NCI-H1417 (cell line): ENCODE data around the gene NSUN4.
"Not testable (repeated sequence)": the region's sequence is repeated elsewhere in the genome, so short reads cannot be mapped to it uniquely, and the experiment has no call there.

Experiments used
- DNase-seq, 3 experiments: peaks; one replicate each; lab custom pipeline; 2025; lab: John Stamatoyannopoulos, UW

NSUN4 gene

DNA sequence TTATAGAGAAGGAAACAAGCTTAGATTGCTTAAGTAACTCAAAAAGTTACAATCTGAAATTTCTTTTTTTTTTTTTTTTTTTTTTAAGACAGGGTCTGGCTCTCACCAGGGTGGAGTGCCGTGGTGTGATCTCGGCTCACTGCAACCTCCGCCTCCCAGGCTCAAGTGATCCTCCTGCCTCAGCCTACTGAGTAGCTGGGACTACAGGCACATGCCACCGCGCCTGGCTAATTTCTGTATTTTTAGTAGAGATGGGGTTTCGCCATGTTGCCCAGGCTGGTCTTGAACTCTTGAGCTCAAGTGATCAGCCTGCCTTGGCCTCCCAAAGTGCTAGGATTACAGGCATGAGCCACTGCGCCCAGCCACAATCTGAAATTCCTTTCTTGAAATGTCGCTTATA is 27.1 kb downstream of the NSUN4 start:
- not testable (repeated sequence) for DNase-seq

DNA sequence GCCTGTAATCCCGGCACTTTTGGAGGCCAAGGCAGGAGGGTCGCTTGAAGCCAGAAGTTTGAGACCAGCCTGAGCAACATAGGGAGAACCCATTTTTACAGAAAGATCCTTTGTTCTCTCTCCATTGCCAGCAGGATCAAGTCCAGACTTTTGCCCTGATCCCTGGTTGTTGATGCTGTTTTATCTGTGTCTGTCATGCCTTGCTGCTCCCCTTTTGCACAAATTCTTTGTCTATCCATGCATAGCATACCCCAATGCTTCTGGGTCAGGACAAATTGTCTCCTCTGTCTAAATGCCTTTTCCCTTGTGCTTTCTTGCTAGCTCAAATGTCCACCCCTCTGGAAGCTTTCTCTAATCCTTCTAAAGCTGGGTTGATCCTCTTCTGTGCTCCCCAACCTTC is 28.2 kb downstream of the NSUN4 start:
- DNase-seq, result no peak

DNA sequence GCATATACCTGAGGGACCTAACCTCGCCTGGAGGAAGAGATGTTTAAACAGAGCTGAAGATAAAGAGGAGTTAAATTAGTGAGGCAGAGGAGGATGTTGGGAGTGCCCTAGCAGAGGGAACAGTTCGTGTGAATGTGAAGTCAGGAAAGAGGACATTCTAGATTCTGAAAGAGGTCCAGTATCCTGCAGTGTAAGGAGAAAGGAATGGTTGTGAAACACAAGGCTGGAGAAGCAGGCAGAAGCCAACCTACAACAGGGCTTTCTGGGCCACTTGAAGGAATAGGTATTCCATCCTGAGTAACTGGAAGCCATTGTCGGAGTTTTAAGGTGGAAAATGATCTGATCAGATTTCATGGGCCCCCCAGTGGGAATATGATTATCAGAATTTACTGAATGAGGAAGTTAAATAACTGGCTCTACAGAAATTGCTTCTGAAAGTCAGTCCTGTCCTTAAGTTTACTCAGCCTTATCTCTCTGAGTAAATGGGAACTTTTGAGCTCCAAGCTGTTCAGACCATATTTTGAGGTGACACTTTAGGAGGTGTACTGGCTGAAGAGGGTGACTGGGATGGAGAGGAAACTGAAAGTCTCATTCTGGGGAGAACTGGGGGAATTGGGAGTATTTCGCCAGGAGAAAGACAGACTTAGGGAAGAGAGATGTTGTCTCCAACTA is 29.1 kb downstream of the NSUN4 start:
- DNase-seq, result no peak

DNA sequence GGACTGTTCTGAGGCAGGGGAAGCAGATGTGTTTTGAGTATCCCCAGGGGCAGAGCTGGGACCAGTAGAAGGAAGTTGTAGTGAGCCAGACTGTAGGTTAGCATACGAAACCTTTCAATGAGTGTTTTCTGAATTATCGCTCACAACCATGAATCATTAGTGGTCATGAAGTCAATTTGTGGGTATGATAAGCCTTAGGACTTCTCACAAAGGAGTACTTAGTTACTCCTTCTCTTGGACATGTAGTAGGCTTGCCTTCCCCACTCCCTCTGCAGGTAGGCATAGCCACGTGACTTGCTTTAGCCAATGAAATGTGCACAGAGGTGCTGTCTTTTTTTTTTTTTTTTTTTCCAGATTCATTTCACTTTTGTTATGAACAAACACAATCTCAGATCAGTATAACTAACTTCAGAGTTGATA is 29.6 kb downstream of the NSUN4 start:
- no peak for DNase-seq

DNA sequence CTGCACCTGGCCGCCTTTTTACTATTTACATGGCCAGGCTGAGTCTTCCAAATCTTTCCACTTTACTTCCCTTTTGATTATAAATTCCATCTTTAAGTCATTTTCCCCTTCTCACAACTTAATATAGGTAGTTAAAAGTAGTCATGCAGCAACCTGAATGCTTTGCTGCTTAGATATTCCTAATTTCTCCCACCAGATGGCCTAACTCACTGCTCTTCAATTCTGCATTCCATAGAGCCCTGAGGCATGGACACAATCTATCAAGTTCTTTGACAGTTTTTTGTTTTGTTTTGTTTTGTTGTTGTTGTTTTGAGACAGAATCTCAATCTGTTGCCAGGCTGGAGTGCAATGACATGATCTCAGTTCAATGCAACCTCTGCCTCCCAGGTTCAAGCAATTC is 31.8 kb downstream of the NSUN4 start:
- no peak for DNase-seq

DNA sequence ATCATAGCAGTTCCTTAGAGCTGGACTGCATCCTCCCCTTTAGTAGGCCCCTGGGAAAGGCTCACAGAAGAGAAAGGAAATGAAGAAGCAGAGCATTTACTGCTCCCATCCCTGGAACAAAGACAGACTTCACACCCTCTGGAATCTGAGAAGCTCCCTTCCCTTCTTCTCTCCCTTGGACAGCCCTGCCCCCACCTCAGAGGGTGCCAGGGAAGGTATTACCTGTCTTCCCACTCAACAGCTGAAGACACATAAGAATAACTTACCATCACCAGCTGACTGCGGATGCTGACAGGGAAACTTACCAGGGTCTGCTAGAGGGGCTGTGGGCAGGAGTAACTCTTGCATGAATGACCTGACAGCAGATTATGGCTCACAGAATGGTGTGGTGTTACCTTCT is 39.4 kb downstream of the NSUN4 start:
- DNase-seq, result no peak

DNA sequence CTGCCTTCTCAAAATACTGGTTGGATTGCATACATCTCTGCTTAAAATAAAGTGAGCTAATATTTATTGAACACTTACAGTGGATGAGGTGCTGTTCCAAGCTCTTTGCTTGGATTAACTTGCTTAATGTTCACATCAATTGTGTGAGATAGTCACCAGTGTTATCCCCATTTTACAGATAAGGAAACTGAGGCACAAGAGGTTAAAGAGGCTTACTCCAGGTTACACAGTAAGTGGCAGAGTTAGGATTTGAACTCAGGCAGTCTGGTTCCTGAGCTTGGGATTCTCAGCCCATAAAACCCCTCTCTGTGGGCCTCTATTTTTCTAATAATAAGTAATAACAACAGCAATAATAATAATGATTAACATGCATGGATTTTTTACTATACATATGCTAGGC is 39.9 kb downstream of the NSUN4 start:
- DNase-seq, result no peak

DNA sequence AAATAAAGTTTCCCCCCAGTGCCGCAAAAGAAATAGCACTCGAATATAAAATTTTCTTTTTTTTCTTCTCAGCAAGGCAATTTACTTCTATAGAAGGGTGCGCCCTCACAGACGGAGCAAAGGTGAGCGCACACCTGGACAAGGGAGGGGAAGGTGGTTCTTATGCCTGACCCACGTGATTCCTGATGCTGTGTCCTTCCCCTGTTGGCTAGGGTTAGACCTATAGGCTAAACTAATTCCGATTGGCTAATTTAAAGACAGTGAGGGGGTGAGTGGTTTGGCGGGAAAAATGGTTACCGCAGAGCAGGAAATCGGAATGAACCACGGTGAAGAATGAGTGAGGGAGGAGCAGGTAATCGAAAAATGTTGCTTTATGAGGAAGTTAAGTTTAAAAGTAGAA is 52.9 kb downstream of the NSUN4 start:
- DNase-seq, result no peak

DNA sequence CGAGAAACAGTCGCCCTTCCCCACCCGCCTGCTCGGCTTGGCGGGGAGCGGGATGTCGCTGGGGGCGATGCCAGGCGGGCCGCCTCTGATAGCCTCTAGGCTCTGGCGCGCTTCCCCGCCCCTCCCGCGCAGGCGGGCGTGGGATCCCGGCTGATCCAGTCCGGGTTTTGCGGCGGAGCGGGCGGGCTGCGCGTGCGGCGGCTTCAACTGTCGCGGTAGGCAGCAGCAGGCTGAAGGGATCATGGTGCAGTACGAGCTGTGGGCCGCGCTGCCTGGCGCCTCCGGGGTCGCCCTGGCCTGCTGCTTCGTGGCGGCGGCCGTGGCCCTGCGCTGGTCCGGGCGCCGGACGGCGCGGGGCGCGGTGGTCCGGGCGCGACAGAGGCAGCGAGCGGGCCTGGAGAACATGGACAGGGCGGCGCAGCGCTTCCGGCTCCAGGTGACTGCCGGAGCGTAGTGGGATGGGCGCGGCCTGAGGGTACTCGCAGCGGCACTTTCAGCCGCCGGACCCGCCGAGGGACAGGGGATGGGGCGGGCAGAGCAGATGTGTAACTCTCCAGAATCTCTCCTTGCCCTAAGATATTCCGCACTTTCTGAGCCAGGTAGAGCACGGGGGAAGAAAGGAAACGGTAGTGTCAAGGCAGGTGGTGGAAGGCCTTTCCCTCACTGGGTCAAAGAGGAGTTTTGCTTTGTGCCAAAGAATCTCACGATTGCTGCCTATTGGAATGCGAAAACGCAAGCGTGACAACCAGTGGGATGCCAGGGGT is 53.7 kb downstream of the NSUN4 start, which contains the start of gene FAAH:
FAAH (plus strand) TSS at position 210 of the 764 bp plus-strand sequence; CDS start at position 242, 32 bp downstream.
- peak; percentile 68 to 77 (median 73) for DNase-seq

DNA sequence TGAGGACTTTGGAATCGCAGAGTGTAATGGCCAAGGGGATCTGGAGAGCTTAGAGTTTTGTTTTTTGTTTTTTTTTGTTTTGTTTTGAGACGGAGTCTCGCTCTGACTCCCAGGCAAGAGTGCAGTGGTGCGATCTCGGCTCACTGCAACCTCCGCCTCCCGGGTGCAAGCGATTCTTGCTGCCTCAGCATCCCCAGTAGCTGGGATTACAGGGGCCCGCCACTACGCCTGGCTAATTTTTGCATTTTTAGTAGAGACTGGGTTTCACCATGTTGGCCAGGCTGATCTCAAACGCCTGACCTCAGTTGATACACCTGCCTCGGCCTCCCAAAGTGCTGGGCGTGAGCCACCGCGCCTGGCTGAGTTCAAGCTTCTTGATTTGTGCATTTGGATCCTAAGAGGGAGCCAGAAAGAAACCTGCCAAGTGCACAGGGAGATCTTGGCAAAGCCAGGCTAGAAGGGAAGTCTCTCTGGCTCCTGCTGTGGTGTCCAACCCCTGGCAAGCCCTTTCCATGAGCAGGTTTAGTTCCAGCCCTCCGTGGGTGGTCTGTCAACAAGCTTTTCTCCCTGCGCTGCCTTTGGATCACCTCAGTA is 54.4 kb downstream of the NSUN4 start:
- peak in 1 of 3 experiments; percentile 22 for DNase-seq

DNA sequence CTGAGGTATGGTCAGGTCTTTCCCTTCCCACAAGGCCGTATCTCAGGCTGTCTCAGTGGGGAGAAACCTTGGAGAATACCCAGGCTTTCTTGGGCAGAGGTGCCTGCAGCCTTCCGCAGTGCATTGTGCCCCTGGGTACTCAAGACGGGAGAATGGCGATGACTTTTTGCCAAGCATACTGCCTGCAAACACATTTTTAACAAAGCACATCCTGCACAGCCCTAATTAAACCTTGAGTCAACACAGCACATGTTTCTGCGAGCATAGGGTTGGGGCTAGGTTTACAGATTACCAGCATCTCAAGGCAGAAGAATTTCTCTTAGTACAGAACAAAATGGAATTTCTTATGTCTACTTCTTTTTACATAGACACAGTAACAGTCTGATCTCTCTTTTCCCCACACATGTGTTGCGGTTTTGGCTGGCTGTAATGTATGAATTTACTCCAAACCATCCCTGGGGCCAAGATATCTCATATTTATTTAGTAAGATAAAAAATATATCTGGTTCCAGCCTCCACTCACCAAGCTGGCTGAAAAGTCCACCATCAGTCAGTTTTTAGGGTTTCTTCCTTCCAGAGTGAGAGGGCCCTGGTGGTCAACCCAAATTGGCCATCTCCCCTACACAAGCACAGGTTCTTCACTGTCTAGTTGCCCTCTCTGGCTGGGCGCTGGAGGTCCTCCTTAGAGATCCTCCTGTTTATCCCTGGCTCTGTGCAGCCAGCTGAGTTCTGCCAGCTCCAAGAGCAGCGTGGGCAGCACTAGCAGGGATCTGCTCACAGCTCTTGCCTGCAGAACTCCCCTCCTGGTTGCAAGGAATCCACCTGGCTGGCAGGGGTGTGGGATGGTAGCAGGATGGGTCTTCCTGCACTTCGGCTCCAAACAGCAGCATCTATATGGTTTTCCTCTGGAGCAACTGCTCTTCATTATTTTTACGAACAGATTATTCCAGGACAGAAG is 56.1 kb downstream of the NSUN4 start:
- peak in 2 of 3 experiments; percentile 39 to 69 for DNase-seq

DNA sequence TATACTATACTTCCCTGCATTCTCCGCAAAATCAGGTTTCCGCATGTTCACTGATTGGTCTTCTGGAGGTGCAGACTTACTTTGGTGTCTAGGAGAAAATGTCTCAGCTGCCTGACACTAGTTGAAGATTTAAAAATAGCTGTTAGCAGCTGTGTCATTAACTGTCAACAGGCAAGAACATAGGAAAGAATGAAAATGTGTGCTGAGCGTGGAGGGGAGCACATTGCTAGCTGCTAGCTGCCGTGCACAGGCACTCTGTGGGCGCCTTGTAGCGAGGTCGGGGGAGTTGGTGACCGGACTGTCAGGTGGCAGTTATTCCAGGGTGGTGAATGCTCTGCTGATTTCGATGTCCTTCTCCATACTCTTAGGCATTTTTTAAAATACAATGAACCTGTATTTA is 58.7 kb downstream of the NSUN4 start:
- peak in 2 of 3 experiments; percentile 27 to 36 for DNase-seq

DNA sequence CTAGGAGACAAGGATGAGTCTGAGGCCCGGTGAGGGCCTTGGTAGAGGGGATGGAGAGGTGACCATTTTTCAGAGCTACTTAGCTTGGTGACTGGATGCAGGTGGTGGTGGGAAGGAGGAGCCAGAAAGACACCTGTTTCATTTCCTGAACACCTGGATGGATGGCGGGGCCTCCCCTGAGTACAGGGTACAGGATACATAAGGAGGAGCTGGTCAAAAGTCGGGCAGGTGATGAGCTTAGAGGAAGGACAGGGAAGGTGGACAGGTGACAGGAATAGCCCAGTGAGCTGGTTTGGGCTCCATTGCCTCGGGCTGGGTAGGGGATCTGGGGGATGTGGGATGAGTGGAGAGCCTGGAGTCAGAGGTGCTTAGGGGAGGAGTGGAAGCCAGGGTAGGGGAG is 59.8 kb downstream of the NSUN4 start:
- peak in 2 of 3 experiments; percentile 36 to 68 for DNase-seq

DNA sequence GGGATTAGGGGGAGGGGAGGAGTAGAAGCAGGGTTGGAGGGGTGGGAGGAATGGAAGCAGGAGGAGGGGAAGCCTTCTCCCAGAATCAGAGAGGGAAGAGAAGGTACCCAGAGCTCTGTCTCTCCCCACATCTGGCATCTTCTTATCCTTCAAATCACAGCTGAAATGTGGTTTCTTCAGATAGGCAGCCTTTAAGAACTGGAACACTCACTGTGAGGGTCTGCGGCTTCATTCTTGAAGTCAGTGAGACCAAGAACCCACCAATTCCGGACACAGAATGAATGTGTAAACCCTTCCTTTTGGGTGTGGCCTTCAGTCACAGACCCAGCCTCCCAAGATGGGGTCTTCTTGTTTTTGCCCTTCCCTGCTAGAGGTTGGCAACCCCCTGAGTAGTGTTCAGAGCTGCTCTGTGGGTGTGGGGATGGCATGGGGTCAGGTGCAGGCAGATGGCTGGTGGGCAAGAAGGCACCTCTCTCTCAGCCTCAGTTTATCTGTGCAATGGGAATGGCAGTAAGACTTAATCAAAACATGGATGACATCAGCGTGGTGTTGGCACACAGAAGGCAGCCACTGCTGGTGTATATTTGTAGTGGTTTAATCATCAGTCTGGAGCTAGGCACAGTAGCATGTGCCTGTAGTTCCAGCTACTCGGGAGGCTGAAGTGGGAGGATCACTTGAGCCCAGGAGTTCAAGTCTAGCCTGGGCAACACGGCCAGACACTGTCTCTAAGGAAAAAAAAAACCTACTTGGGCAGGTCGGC is 60.7 kb downstream of the NSUN4 start:
- no peak for DNase-seq

DNA sequence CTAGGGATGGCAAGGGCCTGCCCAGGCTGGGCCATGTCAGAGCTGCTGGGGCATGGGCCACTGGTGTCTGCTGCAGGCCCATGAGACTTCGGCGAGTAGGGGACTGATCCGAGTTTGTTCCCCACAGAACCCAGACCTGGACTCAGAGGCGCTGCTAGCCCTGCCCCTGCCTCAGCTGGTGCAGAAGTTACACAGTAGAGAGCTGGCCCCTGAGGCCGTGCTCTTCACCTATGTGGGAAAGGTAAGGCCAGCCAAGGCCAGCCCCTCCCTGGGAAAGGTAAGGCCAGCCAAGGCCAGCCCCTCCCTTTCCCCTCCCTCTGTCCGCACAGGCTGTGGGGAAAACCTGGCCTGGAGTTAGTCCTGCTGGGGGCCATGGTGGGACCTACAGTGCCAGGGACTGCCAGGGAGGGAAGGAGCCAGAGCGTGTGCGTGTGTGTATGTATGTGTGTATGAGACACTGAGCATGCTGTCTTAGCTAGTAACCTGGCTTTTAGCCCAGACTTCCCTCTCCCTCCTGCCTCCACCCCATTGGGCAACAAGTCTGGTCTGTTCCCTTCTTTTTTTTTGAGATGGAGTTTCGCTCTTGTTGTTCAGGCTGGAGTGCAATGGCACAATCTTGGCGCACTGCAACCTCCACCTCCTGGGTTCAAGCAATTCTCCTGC is 61.5 kb downstream of the NSUN4 start:
- DNase-seq, result peak; percentile 31 to 64 (median 47)

DNA sequence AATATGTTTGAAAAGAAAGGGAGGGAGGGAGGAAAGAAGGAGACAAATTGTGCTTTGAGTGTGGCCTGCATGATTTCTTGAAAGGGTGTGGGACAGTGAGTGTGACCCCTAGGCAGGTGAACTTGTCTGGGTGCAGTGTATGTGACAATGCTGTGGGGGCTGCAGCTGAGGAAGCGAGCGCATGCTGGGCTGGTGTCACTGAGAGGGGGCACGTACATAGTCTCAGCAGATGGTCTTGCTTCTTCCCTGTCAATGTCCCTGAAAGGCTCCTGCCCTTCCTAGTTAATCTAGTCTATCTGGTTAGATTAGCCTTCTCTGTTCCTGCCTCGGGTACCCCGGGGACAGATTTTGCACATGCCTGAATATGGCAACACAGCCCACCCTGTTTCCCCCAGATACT is 63.3 kb downstream of the NSUN4 start:
- DNase-seq, result no peak

DNA sequence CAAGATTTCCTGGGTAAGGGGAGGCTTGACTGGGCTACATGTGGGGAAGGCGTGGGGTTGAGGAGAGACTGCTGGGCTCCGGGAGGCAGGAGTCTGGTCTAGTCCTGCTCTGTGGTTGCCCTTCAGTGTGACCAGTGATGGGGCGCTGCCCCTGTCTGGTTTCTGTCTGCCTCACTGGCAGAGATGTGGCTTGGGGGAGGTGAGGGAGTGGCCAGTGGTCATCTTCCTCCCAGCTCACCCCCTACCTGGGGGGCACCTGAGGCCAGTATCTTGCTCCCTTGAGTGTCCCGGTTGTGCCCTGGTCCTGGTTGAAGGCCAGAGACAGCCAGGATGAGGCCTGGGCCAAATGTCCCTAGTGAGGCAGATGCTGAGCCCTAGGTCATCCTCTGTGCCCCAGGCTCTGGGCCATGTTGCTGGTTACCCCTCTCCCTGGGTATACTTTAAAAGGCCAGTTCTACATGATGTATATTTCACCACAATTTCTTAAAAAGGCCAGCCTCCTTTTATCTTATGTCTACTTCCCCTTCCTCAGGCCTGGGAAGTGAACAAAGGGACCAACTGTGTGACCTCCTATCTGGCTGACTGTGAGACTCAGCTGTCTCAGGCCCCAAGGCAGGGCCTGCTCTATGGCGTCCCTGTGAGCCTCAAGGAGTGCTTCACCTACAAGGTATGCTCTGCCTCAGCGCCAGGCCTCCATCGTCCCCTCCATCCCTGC is 64.0 kb downstream of the NSUN4 start:
- DNase-seq, result no peak

DNA sequence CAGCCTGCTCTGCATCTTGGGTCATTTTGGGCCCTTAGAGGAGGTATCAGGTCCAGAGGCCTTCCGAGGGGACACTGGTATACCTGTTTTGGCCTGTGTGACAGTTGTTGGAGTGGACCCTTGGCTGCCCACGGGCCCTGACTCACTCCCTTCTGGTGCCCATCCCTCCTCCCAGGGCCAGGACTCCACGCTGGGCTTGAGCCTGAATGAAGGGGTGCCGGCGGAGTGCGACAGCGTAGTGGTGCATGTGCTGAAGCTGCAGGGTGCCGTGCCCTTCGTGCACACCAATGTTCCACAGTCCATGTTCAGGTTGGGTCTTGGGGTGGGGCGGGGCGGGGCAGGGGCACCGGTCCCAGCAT is 64.6 kb downstream of the NSUN4 start:
- no peak for DNase-seq

DNA sequence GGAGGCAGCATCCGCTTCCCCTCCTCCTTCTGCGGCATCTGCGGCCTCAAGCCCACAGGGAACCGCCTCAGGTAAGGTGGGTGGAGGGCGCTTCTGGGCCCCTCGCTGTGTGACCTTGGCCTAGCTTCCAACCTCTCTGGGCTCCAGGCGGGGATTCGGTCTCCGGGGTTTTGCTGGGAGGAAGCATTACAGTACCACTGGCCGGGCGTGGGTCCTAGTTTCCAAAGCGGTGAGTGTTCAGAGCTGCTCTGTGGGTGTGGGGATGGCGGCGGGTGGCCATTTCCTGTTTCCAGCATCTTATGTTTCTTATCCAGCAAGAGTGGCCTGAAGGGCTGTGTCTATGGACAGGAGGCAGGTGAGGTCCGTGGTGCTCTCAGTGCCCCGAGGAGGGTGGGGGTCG is 65.1 kb downstream of the NSUN4 start:
- DNase-seq, result no peak
